ENCODE results near the gene CDCP1. TPM values are rescaled to one million over a fixed set of nuclear protein-coding genes. Genes with fewer than 3 reads are reported as not detected.

CDCP1 gene
- polyA plus RNA-seq, 3 donors, result 0.42 to 1.3 (median 0.52) TPM

DNA sequence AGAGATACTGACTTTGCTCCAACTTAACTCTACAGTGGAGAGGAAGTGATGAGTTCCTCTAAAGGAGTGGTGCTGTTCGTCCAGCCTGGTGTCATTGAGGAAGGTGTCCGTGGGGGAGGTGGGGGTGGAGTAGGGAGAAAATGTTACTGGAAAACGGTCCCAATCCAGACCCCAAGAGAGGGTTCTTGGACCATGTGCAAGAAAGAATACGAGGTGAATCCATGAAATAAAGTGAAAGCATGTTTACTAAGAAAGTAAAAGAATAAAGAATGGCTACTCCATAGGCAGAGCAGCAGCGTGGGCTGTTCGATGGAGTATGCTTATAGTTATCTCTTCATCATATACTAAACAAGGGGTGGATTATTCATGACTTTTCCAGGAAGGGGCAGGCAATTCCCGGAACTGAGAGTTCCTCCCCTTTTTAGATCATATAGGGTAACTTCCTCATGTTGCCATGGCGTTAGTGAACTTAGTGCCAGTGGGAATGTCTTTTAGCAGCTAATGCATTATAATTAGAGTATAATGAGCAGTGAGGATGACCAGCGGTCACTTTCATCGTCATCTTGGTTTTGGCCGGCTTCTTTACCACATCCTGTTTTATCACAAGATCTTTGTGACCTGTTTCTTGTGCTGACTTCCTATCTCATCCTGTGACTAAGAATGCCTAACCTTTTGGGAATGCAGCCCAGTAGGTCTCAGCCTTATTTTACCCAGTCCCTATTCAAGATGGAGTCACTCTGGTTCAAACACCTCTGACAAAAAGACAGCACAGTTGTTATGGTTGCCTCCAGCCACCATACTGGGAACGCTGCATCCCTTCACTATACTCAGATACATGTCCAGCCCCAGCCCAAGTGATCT is 81.4 kb downstream of the CDCP1 start:
- H3K9ac ChIP-seq (ENCODE audit: insufficient read depth, low read length, poor library complexity, severe bottlenecking), result peak overlapping the region; percentile 65
- DNase-seq, result peak; percentile 87 to 97 (median 95)
- peak overlapping the region; percentile 74 to 88 for H3K4me3 Mint-ChIP-seq
- TF ChIP-seq, protein P1, sequence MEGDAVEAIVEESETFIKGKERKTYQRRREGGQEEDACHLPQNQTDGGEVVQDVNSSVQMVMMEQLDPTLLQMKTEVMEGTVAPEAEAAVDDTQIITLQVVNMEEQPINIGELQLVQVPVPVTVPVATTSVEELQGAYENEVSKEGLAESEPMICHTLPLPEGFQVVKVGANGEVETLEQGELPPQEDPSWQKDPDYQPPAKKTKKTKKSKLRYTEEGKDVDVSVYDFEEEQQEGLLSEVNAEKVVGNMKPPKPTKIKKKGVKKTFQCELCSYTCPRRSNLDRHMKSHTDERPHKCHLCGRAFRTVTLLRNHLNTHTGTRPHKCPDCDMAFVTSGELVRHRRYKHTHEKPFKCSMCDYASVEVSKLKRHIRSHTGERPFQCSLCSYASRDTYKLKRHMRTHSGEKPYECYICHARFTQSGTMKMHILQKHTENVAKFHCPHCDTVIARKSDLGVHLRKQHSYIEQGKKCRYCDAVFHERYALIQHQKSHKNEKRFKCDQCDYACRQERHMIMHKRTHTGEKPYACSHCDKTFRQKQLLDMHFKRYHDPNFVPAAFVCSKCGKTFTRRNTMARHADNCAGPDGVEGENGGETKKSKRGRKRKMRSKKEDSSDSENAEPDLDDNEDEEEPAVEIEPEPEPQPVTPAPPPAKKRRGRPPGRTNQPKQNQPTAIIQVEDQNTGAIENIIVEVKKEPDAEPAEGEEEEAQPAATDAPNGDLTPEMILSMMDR (IDR thresholded peaks at IDR 0.05), result no peak
- no peaks in the 10 kb centered on the region for H3K36me3 ChIP-seq (replicated peaks in 1 of 2; ENCODE audit: control insufficient read depth in 1 of 2, insufficient read depth in 2 of 2, low read length in 2 of 2)
- intact Hi-C loops (cut with micrococcal nuclease), result loop anchor here (2.0 to 10.0 kb wide), 3 partner anchors 48 to 102 kb away; no protein-coding TSS in a partner anchor
- H3K9me3 Mint-ChIP-seq, result no peaks in the 10 kb centered on the region
- peak overlapping the region; percentile 66 for H3K4me2 ChIP-seq (replicated peaks; ENCODE audit: extremely low read depth, low read length, poor library complexity, severe bottlenecking)
- no peaks in the 10 kb centered on the region for H4K20me1 ChIP-seq (ENCODE audit: insufficient read depth, low read length)
- peaks cover 34 to 43% of the 10 kb centered on the region in 2 donors for H3K4me1 ChIP-seq (ENCODE audit: control insufficient read depth in 1 of 2, insufficient read depth in 2 of 2, low read length in 2 of 2)
- H3K79me2 ChIP-seq (ENCODE audit: insufficient read depth, low read length), result no peaks in the 10 kb centered on the region
- peak overlapping the region; percentile 3 to 62 (median 23) for H3K4me3 ChIP-seq (replicated peaks in 1 of 3; ENCODE audit: low read depth in 2 of 3, low read length in 3 of 3)
- no peaks in the 10 kb centered on the region for H3K27me3 ChIP-seq (ENCODE audit: control insufficient read depth in 2 of 2, insufficient read depth in 2 of 2, low read length in 2 of 2)
- peak overlapping the region; percentile 98 to 100 (median 99) for H3K27ac Mint-ChIP-seq
- peaks cover 44% of the 10 kb centered on the region for H3K4me1 Mint-ChIP-seq
- peaks cover 0 to 3% of the 10 kb centered on the region in 2 donors for H3K36me3 Mint-ChIP-seq
- H3K27me3 Mint-ChIP-seq (ENCODE audit: low read depth in 3 of 3), result peaks cover 0 to 2% (median 0%) of the 10 kb centered on the region in 3 donors
- H2AFZ ChIP-seq (ENCODE audit: insufficient read depth, low read depth, low read length, poor library complexity, severe bottlenecking), result no peak overlapping the region
- WGBS (ENCODE audit: insufficient coverage), result 0% methylated on average over 3 of the region's 12 CpGs
- H3K27ac ChIP-seq (ENCODE audit: low read depth in 1 of 2, low read length in 2 of 2), result peak overlapping the region; percentile 90 to 96
- H3K9me3 ChIP-seq (replicated peaks in 1 of 2; ENCODE audit: control insufficient read depth in 1 of 2, insufficient read depth in 1 of 2, low read length in 2 of 2), result no peaks in the 10 kb centered on the region

DNA sequence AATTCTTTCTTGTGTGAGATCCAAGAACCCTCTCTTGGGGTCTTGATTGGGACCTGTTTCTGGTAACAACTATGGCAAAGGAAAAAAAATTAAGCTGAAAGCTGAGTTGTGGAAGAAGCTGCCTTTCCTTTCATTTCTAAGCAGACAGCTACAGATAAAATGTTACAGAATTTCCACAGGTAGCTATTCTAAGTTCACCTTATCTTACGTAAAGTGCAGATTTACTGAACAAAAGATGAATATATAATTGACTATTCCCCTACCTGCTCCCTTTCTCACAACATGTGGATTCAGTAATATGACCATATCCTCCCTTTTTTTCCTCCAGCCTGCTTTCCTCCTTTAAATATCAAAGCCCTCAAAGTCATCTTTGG is 83.5 kb downstream of the CDCP1 start:
- DNase-seq, result no peak
- TF ChIP-seq, protein P1 (IDR thresholded peaks at IDR 0.05), result no peak
- Histone ChIP-seq H3K36me3 (replicated peaks in 1 of 2; ENCODE audit: control insufficient read depth in 1 of 2, insufficient read depth in 2 of 2, low read length in 2 of 2) (no peaks in the 10 kb centered on the region), H3K27me3 (ENCODE audit: control insufficient read depth in 2 of 2, insufficient read depth in 2 of 2, low read length in 2 of 2) (no peaks in the 10 kb centered on the region), H2AFZ (ENCODE audit: insufficient read depth, low read depth, low read length, poor library complexity, severe bottlenecking) (no peak overlapping the region), H3K4me2 (replicated peaks; ENCODE audit: extremely low read depth, low read length, poor library complexity, severe bottlenecking) (no peak overlapping the region), H3K4me1 (ENCODE audit: control insufficient read depth in 1 of 2, insufficient read depth in 2 of 2, low read length in 2 of 2) (peaks cover 46 to 59% of the 10 kb centered on the region in 2 donors), H4K20me1 (ENCODE audit: insufficient read depth, low read length) (no peaks in the 10 kb centered on the region), H3K9me3 (replicated peaks in 1 of 2; ENCODE audit: control insufficient read depth in 1 of 2, insufficient read depth in 1 of 2, low read length in 2 of 2) (no peaks in the 10 kb centered on the region), H3K9ac (ENCODE audit: insufficient read depth, low read length, poor library complexity, severe bottlenecking) (no peak overlapping the region), H3K79me2 (ENCODE audit: insufficient read depth, low read length) (no peaks in the 10 kb centered on the region), H3K4me3 (replicated peaks in 1 of 3; ENCODE audit: low read depth in 2 of 3, low read length in 3 of 3) (no peak overlapping the region), H3K27ac (ENCODE audit: low read depth in 1 of 2, low read length in 2 of 2) (no peak overlapping the region)
- Mint-ChIP-seq H3K9me3 (peaks cover 0 to 6% (median 0%) of the 10 kb centered on the region in 7 donors), H3K27ac (peak overlapping the region in 6 of 7 donors; percentile 19 to 98 (median 72)), H3K4me1 (peaks cover 58% of the 10 kb centered on the region), H3K36me3 (peaks cover 0 to 3% of the 10 kb centered on the region in 2 donors), H3K4me3 (no peak overlapping the region), H3K27me3 (ENCODE audit: low read depth in 3 of 3) (peaks cover 0 to 2% (median 0%) of the 10 kb centered on the region in 3 donors)
- intact Hi-C loops (cut with micrococcal nuclease), result loop anchor here in 1 of 2 donors (10.0 kb wide), 1 partner anchor 52 kb away; no protein-coding TSS in a partner anchor
- no CpG with 5 or more reads among the region's 1 CpG for WGBS (ENCODE audit: insufficient coverage)
